Aorta (tissue), 5 donors: Measurements from ENCODE around the gene SPARC. TPM values are rescaled to one million over a fixed set of nuclear protein-coding genes. Genes with fewer than 3 reads are reported as not detected.

Source experiments
- ATAC-seq: fragments of 200-7000 bp; cut with Tn5 transposase; one replicate; pipeline ENCODE4 v1.9.1; 2022; ENCODE audit warnings: moderate library complexity; ENCODE audit not compliant: low FRiP score
- DNase-seq, 2 donors: peaks; one replicate each; pipeline ENCODE4 v3.0.0-alpha.2; 2020
- H3K27ac ChIP-seq, 2 donors: one replicate each; pipeline ENCODE4 v1.5.1; 2013; ENCODE audit warnings: low read length in 2 of 2, mild to moderate bottlenecking in 2 of 2, moderate library complexity in 2 of 2, control low read depth in 1 of 2, inconsistent platforms in 1 of 2, low read depth in 1 of 2
- H3K27me3 ChIP-seq, 2 donors: one replicate each; pipeline ENCODE4 v1.6.1; 2013; ENCODE audit warnings: control low read depth in 1 of 2, low read length in 1 of 2, mild to moderate bottlenecking in 1 of 2, moderate library complexity in 1 of 2; ENCODE audit not compliant: insufficient read depth in 2 of 2, control insufficient read depth in 1 of 2
- H3K36me3 ChIP-seq, 2 donors: one replicate each; pipeline ENCODE4 v1.6.1; 2013; ENCODE audit warnings: control low read depth in 1 of 2, low read length in 1 of 2, mild to moderate bottlenecking in 1 of 2; ENCODE audit not compliant: insufficient read depth in 2 of 2, control insufficient read depth in 1 of 2
- H3K4me1 ChIP-seq, 2 donors: one replicate each; pipeline ENCODE4 v1.6.1; 2013; ENCODE audit warnings: low read length in 2 of 2, control low read depth in 1 of 2, mild to moderate bottlenecking in 1 of 2, moderate library complexity in 1 of 2; ENCODE audit not compliant: insufficient read depth in 2 of 2, control insufficient read depth in 1 of 2
- H3K4me3 ChIP-seq, 2 donors: one replicate each; pipeline ENCODE4 v1.5.1; 2013; ENCODE audit warnings: low read length in 2 of 2, control low read depth in 1 of 2, mild to moderate bottlenecking in 1 of 2
- H3K9me3 ChIP-seq: one replicate; pipeline ENCODE4 v1.6.1; 2013; ENCODE audit warnings: mild to moderate bottlenecking, low read length; ENCODE audit not compliant: control insufficient read depth
- WGBS, 2 donors: extraction: QIAGEN DNeasy Blood & Tissue Kit; methylation state at CpG; one replicate each; pipeline ENCODE4 v1.1.7; 2013; 5-methylcytosine and 5-hydroxymethylcytosine counted together
- intact Hi-C, 2 donors: fragments of 100-400 bp; cut with DNase I; formaldehyde crosslinking; loops; one replicate each; pipeline versions ENCODE4 v1.14.2 to v1.15.0; 2022
- polyA plus RNA-seq, 2 donors: library from polyadenylated mRNA; stranded (reverse); fragments of 200-250 nt; gene quantifications; one replicate each; pipeline ENCODE4 v1.2.3, GENCODE V29; 2013
- total RNA-seq, 2 donors: library from RNA; stranded (reverse); fragmentation: NEBNext Ultra II Directional; extraction: Animal tissue kit (Norgen Biotek cat#: 25700); gene quantifications; one replicate each; pipeline ENCODE4 v1.2.1, GENCODE V29; 2021
- donor health status: healthy with polysubstance abuse.
- donor health status: Bipolar disorder and iron deficiency.
- donor health status: DM: no; HTN: no; CAD: no.
- donor health status: DM: no; HTN: no; CAD: no.
- donor health status: DM: yes; HTN: yes; CAD: no.

Gene SPARC
- total and polyA plus RNA-seq, 4 donors = 1,151 to 2,608 (median 1,974) TPM

DNA sequence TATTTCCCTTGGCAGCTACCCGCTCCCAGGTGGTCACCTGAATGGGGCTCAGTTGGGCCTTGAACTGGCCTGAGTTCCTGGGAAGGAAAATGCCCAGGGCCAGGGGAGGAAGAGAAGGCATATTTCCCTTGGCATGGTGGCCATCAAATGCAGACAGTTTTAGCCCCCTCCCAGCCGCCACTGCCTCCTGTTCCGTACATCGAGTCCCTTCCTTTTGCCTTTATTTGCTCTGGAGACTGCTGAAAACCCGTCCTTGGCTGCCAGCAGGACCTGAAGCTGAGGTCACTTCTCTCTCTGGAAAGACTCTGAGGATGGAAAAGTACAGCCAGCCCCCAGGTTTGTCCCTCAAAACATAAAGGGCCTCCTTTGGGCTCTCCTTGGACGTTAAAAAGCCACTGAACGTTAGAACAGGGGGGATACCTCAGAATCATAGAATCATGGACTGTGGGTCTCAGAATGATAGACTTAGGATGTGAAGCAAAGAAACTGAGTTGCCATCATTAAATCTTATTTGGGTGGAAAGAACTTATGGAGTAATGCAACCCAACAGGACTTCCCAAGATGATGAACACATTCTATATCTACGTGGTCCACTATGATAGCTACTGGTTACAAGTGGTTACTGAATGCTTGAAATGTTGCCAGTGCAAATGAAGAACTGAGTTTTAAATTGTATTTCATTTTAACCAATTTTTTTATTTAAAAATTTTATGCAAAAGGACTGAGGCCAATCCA, 7.1 kb downstream of the SPARC start:
- peak; percentile 44 for ATAC-seq

DNA sequence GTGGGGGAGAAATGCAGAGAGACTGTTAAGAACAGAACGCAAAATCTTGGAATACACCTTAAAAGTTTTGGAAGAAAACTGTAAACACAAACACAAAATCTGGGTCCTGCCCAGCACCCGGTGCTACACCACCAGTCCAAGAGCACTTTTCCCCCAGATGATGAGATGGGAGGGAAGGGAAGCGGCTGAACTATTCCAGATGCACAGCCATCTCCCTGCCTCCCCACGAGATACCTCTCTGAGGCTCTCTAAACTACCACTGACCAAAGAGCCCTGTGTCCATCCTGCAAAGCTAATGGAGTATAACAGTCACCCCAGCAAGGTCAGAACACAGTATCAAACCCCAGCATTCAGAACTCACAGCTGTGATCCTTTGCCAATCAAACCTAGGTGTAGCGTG, 8.0 kb downstream of the SPARC start:
- Histone ChIP-seq H3K27ac (peak overlapping the region; percentile 98 to 99), H3K27me3 (no peaks in the 10 kb centered on the region), H3K4me3 (no peak overlapping the region), H3K36me3 (peaks cover 0 to 7% of the 10 kb centered on the region in 2 donors), H3K9me3 (no peaks in the 10 kb centered on the region), H3K4me1 (peaks cover 20 to 28% of the 10 kb centered on the region in 2 donors)
- DNase-seq = no peak
- WGBS, 2 donors = 9 to 17% methylated on average over 5 of the region's 5 CpGs
- intact Hi-C loops = no loop called here
- no peak for ATAC-seq

More for the DNA sequence above, 7.1 kb downstream of the SPARC start:
- Histone ChIP-seq H3K4me1 (peaks cover 20 to 31% of the 10 kb centered on the region in 2 donors), H3K4me3 (no peak overlapping the region), H3K36me3 (peaks cover 0 to 7% of the 10 kb centered on the region in 2 donors), H3K9me3 (no peaks in the 10 kb centered on the region), H3K27me3 (no peaks in the 10 kb centered on the region), H3K27ac (peak overlapping the region; percentile 98 to 99)
- WGBS, 2 donors = 6 to 10% methylated on average over 8 of the region's 8 CpGs
- DNase-seq = no peak
- intact Hi-C loops = no loop called here

DNA sequence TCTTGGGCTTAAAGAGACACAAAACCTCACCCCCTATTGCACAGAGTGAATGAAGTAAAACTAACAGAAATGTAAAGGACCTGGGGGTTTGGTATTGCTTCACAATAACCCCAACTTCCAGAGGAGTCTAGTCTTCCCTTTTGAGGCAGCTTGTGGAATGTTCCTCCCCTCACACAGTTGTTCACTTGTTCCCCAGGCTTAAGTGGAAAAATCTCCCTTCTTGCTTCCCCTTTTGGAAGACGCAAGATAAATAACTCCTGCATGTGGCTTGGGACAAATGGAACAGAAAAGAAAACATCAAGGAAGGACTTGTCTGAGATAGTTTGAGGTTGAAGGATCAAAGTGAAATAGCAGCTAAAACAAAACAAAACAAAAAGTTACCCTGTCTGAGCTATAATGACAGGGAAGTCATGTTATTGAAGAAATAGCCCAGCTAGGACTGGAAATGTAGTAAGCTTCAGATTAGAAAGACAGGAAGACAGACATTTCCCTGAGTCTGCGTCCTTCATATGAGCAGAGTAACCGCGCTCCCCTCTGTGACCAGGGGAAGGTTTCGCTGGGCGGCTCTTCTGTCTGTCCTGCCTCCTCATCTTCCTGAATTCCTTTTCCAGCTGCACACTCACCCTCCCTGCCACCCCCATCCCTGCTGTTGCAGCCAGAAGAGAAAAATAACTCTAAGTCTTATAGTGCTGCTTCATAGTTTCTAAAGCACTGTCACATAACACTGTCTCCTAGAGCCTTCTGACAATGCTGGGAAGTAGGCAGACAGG, 8.8 kb downstream of the SPARC start:
- H3K9me3 ChIP-seq = no peaks in the 10 kb centered on the region
- intact Hi-C loops = no loop called here
- no peaks in the 10 kb centered on the region for H3K27me3 ChIP-seq
- ATAC-seq (no peak), DNase-seq (no peak)
- WGBS, 2 donors = 3 to 5% methylated on average over 6 of the region's 6 CpGs
- no peak overlapping the region for H3K4me3 ChIP-seq
- H3K4me1 ChIP-seq = peaks cover 15 to 22% of the 10 kb centered on the region in 2 donors
- H3K27ac ChIP-seq = peak overlapping the region; percentile 98 to 99
- peaks cover 0 to 8% of the 10 kb centered on the region in 2 donors for H3K36me3 ChIP-seq

GRCh38 chr5:151676719-151677118, 10.0 kb downstream of the SPARC start:
- 12 to 14% methylated on average over 2 of the region's 2 CpGs for WGBS, 2 donors
- Histone ChIP-seq H3K9me3 (no peaks in the 10 kb centered on the region), H3K27me3 (no peaks in the 10 kb centered on the region), H3K36me3 (peaks cover 0 to 13% of the 10 kb centered on the region in 2 donors), H3K4me3 (no peak overlapping the region), H3K4me1 (peaks cover 13 to 19% of the 10 kb centered on the region in 2 donors), H3K27ac (peak overlapping the region; percentile 80 to 99)
- DNase-seq (no peak), ATAC-seq (no peak)
- intact Hi-C loops = no loop called here

DNA sequence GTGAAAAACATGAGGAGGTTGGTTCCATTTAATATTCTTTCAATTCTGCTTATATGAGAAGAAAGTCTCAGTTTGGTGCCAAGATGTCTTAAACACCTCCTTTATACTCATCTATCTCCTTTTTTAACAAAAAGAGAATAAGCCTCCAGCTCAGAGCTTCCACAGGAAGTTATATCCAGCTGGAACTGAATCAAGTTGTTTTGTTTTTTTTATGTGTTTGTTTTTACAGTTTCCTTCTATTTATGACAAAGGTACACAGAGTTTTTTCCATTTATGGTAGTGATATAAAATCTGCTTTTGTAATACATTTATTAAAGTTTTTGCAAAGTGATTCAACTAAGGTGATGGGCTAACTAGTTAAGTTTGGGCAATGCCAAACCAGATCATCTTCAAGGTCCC, 10.4 kb downstream of the SPARC start:
- DNase-seq (no peak), ATAC-seq (no peak)
- Histone ChIP-seq H3K4me3 (no peak overlapping the region), H3K36me3 (peaks cover 0 to 13% of the 10 kb centered on the region in 2 donors), H3K27ac (peak overlapping the region in 1 of 2 donors; percentile 99), H3K9me3 (no peaks in the 10 kb centered on the region), H3K4me1 (peaks cover 13 to 19% of the 10 kb centered on the region in 2 donors), H3K27me3 (no peaks in the 10 kb centered on the region)
- intact Hi-C loops = no loop called here

GRCh38 chr5:151675611-151676313, 11.0 kb downstream of the SPARC start:
- Histone ChIP-seq H3K4me1 (peaks cover 10 to 20% of the 10 kb centered on the region in 2 donors), H3K27me3 (no peaks in the 10 kb centered on the region), H3K27ac (peak overlapping the region; percentile 97 to 99), H3K36me3 (peaks cover 0 to 13% of the 10 kb centered on the region in 2 donors), H3K4me3 (no peak overlapping the region), H3K9me3 (no peaks in the 10 kb centered on the region)
- ATAC-seq = no peak
- intact Hi-C loops = no loop called here
- WGBS, 2 donors = 3 to 7% methylated on average over 3 of the region's 3 CpGs
- no peak for DNase-seq

GRCh38 chr5:151674626-151675610, 11.8 kb downstream of the SPARC start:
- no peak for ATAC-seq
- DNase-seq = no peak
- no peak overlapping the region for H3K4me3 ChIP-seq
- no peaks in the 10 kb centered on the region for H3K27me3 ChIP-seq
- H3K27ac ChIP-seq = peak overlapping the region; percentile 97 to 99
- H3K4me1 ChIP-seq = peaks cover 10 to 21% of the 10 kb centered on the region in 2 donors
- peaks cover 4 to 17% of the 10 kb centered on the region in 2 donors for H3K36me3 ChIP-seq
- H3K9me3 ChIP-seq = no peaks in the 10 kb centered on the region
- intact Hi-C loops = no loop called here
- 32 to 45% methylated on average over 4 of the region's 4 CpGs for WGBS, 2 donors

DNA sequence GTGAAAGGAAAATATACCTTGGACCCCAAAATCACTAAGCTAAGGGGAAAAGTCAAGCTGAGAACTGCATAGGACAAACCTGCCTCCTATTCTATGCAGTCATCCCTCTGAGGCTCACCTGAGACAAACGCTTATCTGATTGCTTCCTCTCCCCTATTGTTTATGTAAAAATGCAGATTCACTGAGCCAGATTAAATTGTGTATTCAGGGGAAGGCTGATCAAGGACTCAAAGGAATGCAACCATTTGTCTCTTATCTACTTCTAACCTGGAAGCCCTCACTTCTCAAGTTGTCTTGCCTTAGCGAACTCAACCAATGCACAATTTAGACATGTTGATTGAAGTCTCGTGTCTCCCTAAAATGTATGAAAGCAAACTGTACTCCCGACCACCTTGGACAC, 13.3 kb downstream of the SPARC start:
- DNase-seq (no peak), ATAC-seq (no peak)
- Histone ChIP-seq H3K27ac (peak overlapping the region; percentile 58 to 89), H3K27me3 (no peaks in the 10 kb centered on the region), H3K4me3 (no peak overlapping the region), H3K36me3 (peaks cover 8 to 26% of the 10 kb centered on the region in 2 donors), H3K4me1 (peaks cover 10 to 21% of the 10 kb centered on the region in 2 donors), H3K9me3 (no peaks in the 10 kb centered on the region)
- intact Hi-C loops = no loop called here
- WGBS, 2 donors = 27 to 33% methylated on average over 4 of the region's 4 CpGs
